OCI-LY3 (cell line): Measurements from ENCODE around the gene NUDT1.
A peak's percentile ranks its signal among the peaks of the same experiment; 100 is the strongest.

Experiments
- H2AFZ ChIP-seq: fragments of 200-600, 300-600 bp; shearing (Covaris generic); 2 replicates; pipeline ENCODE4 v1.6.0; 2014; ENCODE audit warnings: antibody characterized with exemption, low read depth, low read length
- H3K27ac ChIP-seq: fragments of 200-600, 300-600 bp; sonication (generic); 2 replicates; pipeline ENCODE4 v1.5.1; 2014; ENCODE audit warnings: mild to moderate bottlenecking, low read length, moderate library complexity, mixed read lengths
- H3K27me3 ChIP-seq: fragments of 200-600, 300-600 bp; sonication (generic); 2 replicates; pipeline ENCODE4 v1.6.1; 2014; ENCODE audit warnings: low read depth, low read length, mixed read lengths
- H3K36me3 ChIP-seq: fragments of 200-600, 300-600 bp; sonication (generic); replicated peaks from 2 replicates; pipeline ENCODE3; 2014; ENCODE audit warnings: low read depth, low read length, mixed read lengths
- H3K4me1 ChIP-seq: fragments of 300-600, 200-600 bp; sonication (generic); 2 replicates; pipeline ENCODE4 v1.6.1; 2014; ENCODE audit warnings: low read length, mixed read lengths
- H3K4me2 ChIP-seq: fragments of 200-600, 300-600 bp; sonication (generic); 2 replicates; pipeline ENCODE4 v1.6.1; 2014; ENCODE audit warnings: low read length, mixed read lengths
- H3K4me3 ChIP-seq: fragments of 300-600, 200-600 bp; sonication (generic); 2 replicates; pipeline ENCODE4 v1.5.1; 2014; ENCODE audit warnings: antibody characterized with exemption, mild to moderate bottlenecking, low read length, moderate library complexity
- H3K79me2 ChIP-seq: fragments of 300-600, 200-600 bp; shearing (Covaris generic); 2 replicates; pipeline ENCODE4 v1.6.1; 2014; ENCODE audit warnings: mild to moderate bottlenecking, low read length, mixed read lengths
- H3K9ac ChIP-seq: fragments of 300-600, 200-600 bp; shearing (Covaris generic); 2 replicates; pipeline ENCODE4 v1.6.0; 2014; ENCODE audit warnings: mild to moderate bottlenecking, low read length, moderate library complexity
- H3K9me3 ChIP-seq: fragments of 200-600, 300-600 bp; shearing (Covaris generic); 2 replicates; pipeline ENCODE4 v1.6.1; 2014; ENCODE audit warnings: low read length, mixed read lengths; ENCODE audit not compliant: insufficient read depth
- H4K20me1 ChIP-seq: fragments of 200-600, 300-600 bp; sonication (generic); 2 replicates; pipeline ENCODE4 v1.6.1; 2016; ENCODE audit warnings: low read length, mixed read lengths; ENCODE audit not compliant: insufficient read depth
- EZH2phosphoT487 ChIP-seq: fragments of 200-600 bp; shearing (Covaris generic); IDR thresholded peaks from 2 replicates; pipeline ENCODE4 v1.6.1; 2018; ENCODE audit warnings: antibody characterized with exemption, mixed run types, low read depth
- TF ChIP-seq, protein P1 (sequence below): fragments of 200-600, 300-600 bp; sonication (generic); IDR thresholded peaks from 2 replicates; pipeline ENCODE4 v1.5.1; 2014; ENCODE audit warnings: antibody characterized with exemption, low read length, low read depth

Gene NUDT1

DNA sequence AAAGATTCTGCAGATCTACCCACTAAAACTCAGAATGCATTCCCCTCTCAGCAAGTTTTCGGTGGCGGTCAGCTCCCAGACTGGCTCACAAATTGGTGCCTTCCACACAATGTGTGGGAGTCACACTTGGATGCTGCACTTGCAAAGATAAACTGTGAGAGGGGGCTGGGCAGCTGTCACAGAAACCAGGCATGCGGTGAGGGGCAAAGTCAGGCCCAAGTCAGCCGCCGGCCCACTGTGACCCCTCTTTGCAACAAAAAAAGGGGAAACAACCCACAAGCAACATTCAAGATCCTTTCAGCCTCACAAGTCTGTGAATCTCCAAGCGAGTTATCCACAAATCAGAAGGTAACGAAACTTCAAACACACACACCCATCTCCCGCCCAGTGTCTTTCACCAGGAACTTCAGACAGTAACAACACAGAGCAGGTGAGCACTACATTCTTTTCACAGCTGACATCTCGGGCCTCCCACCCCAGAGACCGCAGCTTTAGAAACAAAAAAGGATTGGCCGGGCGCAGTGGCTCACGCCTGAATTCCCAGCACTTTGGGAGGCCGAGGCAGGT lies 40.2 kb downstream of the NUDT1 start:
- Histone ChIP-seq H2AFZ (no peak overlapping the region), H3K27me3 (no peaks in the 10 kb centered on the region), H3K36me3 (no peaks in the 10 kb centered on the region), H3K27ac (no peak overlapping the region), H3K4me3 (no peak overlapping the region), H4K20me1 (no peaks in the 10 kb centered on the region; the same call in 1 of the 2 replicates), H3K4me1 (no peaks in the 10 kb centered on the region), H3K9me3 (no peaks in the 10 kb centered on the region), H3K9ac (no peak overlapping the region), H3K4me2 (no peak overlapping the region), H3K79me2 (peaks cover 6% of the 10 kb centered on the region; the same call in 1 of the 2 replicates)
- TF ChIP-seq, protein P1, sequence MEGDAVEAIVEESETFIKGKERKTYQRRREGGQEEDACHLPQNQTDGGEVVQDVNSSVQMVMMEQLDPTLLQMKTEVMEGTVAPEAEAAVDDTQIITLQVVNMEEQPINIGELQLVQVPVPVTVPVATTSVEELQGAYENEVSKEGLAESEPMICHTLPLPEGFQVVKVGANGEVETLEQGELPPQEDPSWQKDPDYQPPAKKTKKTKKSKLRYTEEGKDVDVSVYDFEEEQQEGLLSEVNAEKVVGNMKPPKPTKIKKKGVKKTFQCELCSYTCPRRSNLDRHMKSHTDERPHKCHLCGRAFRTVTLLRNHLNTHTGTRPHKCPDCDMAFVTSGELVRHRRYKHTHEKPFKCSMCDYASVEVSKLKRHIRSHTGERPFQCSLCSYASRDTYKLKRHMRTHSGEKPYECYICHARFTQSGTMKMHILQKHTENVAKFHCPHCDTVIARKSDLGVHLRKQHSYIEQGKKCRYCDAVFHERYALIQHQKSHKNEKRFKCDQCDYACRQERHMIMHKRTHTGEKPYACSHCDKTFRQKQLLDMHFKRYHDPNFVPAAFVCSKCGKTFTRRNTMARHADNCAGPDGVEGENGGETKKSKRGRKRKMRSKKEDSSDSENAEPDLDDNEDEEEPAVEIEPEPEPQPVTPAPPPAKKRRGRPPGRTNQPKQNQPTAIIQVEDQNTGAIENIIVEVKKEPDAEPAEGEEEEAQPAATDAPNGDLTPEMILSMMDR = no peak
- TF ChIP-seq EZH2phosphoT487 = no peak

DNA sequence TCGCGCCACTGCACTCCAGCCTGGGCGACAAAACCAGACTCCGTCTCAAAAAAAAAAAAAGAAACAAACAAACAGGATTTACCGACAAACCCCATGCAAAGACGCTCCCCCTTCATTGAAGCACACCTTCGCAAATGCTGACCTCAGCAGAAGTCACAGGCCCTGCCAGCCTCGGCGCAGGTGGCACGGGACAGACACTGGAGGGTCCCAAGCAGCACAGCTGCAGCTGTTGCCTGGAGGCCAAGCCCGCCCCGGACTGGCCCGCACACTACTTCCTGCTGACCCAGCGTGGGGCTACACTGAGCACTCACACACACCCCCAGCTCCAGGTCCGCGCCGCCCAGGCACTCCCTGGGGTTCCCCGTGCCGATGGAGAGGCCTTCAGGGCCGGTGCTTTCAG lies 41.0 kb downstream of the NUDT1 start:
- no peak overlapping the region for H3K9ac ChIP-seq
- no peaks in the 10 kb centered on the region for H3K27me3 ChIP-seq
- no peak overlapping the region for H3K27ac ChIP-seq
- no peak overlapping the region for H3K4me3 ChIP-seq
- H3K4me2 ChIP-seq = no peak overlapping the region
- no peaks in the 10 kb centered on the region for H3K9me3 ChIP-seq
- no peaks in the 10 kb centered on the region; the same call in 1 of the 2 replicates for H4K20me1 ChIP-seq
- TF ChIP-seq EZH2phosphoT487 = no peak
- TF ChIP-seq, protein P1 = no peak
- no peaks in the 10 kb centered on the region for H3K36me3 ChIP-seq
- no peak overlapping the region for H2AFZ ChIP-seq
- H3K4me1 ChIP-seq = peaks cover 7% of the 10 kb centered on the region
- H3K79me2 ChIP-seq = peaks cover 10% of the 10 kb centered on the region; the same call in 1 of the 2 replicates

DNA sequence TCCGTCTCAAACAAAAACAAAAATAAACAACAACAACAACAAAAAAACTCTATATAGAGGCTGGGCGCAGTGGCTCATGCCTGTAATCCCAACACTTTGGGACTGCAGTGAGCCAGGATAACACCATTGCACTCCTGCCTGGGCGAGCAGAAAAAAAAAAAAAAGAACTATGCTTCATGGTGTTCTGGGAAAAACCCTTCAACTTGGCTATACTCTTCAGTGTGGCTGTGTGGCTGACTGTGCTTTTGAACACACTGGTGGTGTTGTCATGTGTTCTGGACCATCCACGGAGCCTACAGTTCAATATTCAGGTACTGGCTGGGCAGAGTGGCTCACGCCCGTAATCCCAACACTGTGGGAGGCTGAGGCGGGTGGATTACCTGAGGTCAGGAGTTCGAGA lies 45.7 kb downstream of the NUDT1 start:
- no peak overlapping the region for H3K4me3 ChIP-seq
- no peaks in the 10 kb centered on the region for H3K27me3 ChIP-seq
- no peak overlapping the region for H3K27ac ChIP-seq
- no peak for TF ChIP-seq EZH2phosphoT487
- TF ChIP-seq, protein P1 = no peak
- no peaks in the 10 kb centered on the region for H4K20me1 ChIP-seq
- no peaks in the 10 kb centered on the region for H3K9me3 ChIP-seq
- peaks cover 3% of the 10 kb centered on the region for H3K36me3 ChIP-seq
- no peak overlapping the region for H2AFZ ChIP-seq
- peaks cover 9% of the 10 kb centered on the region; the same call in 1 of the 2 replicates for H3K79me2 ChIP-seq
- peaks cover 18% of the 10 kb centered on the region for H3K4me1 ChIP-seq
- H3K4me2 ChIP-seq = peak overlapping the region; percentile 30; the same call in 1 of the 2 replicates
- no peak overlapping the region for H3K9ac ChIP-seq

DNA sequence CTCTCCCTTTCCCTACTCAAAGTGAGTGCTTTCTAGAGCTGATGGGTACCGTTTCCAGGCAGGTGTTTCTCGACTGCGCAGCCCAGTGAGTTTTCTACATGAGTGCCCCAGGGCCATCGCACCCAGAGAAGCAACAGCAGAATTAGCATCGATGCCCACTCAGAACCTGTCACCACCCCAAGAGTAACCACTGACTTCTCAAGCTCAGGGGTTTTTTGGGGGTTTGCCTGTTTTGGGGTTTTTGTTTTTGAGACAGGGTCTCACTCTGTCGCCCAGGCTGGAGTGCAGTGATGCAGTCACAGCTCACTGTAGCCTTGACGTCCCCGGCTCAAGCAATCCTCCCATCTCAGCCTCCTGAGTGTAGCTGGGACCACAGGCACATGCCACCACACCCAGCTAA lies 46.5 kb downstream of the NUDT1 start:
- H3K27ac ChIP-seq = 0 out of 2 replicates have a peak overlapping the region, but pooled peaks have one; percentile 16
- H3K36me3 ChIP-seq = peaks cover 3% of the 10 kb centered on the region
- no peak for TF ChIP-seq EZH2phosphoT487
- TF ChIP-seq, protein P1 = no peak
- H4K20me1 ChIP-seq = no peaks in the 10 kb centered on the region
- peaks cover 18% of the 10 kb centered on the region for H3K4me1 ChIP-seq
- H3K79me2 ChIP-seq = peaks cover 9% of the 10 kb centered on the region; the same call in 1 of the 2 replicates
- no peak overlapping the region for H3K4me3 ChIP-seq
- peak overlapping the region; percentile 49 for H3K4me2 ChIP-seq
- no peak overlapping the region for H2AFZ ChIP-seq
- no peaks in the 10 kb centered on the region for H3K9me3 ChIP-seq
- no peak overlapping the region for H3K9ac ChIP-seq
- no peaks in the 10 kb centered on the region for H3K27me3 ChIP-seq
